Measurements from ENCODE around the gene ABHD16A.

ABHD16A gene

DNA sequence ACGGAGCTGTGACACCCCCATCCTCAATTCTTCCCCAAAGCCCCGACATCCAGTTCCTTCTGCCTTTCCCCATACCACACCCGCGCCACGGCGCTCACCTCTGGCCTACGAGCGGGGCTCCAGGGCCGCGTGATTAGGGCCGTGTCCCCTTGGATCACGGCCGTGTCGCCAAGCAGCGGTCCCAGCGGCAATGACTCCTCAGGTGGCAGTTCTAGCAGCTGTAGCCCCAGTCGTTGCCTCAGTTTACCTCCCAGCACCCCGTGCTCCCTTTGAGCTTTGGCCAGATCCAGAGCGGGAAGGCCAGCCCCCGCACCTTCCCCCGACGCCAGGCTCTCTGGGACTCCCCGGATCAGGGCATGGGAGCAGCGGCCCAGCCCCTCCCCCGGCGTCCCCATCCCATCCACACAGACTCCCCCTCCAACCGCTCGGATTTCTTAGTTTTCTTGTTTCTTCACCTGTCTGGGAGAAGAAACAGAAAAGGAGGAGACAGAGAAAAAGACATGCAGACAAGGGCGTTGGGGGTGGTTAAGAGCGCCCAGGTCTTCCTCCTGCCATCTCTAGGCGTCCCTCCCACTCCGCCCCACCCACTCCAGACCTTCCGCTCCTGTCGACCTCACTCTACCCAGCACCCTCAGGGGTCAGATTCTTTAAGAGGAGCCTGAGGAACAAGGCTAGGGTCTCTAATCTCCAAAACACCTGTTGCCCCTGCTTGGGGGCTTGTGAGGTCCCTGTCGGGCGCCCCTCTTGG, 25.8 kb upstream of the ABHD16A start, which contains the start of gene DDAH2:
Gene DDAH2, minus strand, starts transcription at position 533 of the 748 bp plus-strand sequence. Its CDS starts 138 bp downstream, at position 395.
- no peaks in the 10 kb centered on the region for H3K27me3 ChIP-seq (ENCODE audit: insufficient read depth, low read length, poor library complexity)

DNA sequence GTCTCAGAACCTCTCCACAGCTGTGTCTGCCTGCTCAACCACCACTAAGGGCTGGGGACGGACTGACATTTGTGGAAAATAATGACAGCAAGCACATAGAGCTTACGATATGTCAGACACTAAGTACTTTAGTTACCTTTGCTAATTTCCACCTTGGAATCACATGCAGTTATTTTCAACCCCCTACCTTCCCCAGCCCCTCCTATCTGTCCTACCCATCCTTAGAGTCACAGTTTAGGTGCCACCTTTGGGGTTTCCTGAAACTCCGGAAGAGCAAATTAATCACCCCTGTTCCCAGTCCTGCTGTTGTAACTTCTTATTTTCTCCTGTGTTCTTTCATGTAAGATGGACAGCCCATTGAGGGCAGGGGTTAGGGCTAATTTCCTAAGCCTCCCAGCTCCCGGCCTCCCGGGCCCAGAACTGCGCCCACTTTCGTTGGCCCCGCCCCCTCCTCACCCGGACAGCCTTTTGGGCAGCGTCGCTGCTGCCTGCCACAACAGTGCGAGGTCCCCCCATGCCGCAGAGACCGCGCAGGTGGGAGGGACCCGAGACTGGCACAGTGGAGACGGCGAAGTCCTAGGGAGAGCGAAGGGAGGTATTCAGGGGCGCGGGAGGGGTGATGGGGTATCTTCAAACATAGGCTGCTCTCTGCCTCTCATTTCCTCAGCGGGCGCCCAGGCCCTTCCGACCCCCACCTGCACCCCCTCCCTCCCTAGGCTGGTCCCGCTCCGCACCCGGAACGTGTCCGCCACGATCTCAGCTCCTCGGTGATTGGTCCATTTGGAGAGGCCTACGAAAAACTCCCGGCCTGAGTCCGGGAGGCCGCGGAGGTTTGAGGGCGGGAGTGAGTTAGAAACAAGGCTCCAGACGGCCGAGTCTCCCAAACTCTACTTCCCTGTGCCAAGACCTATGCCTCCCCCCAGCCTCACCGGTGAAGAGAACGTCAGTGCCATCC, 24.9 kb upstream of the ABHD16A start:
- H3K56ac ChIP-seq (ENCODE audit: low read length): peak overlapping the region; percentile 66
- no peak overlapping the region for H3K4ac ChIP-seq (ENCODE audit: low read depth, low read length)
- H3K79me1 ChIP-seq (ENCODE audit: low read length): peaks cover 10% of the 10 kb centered on the region
- H3K4me2 ChIP-seq (ENCODE audit: low read length): no peak overlapping the region
- no peak overlapping the region for H2BK15ac ChIP-seq (replicated peaks; ENCODE audit: low read depth)
- H2BK5ac ChIP-seq (ENCODE audit: low read length): no peak overlapping the region
- no peak overlapping the region for H2BK120ac ChIP-seq (ENCODE audit: low read depth, low read length)
- no peak overlapping the region for H2AK5ac ChIP-seq (ENCODE audit: low read length)
- no peaks in the 10 kb centered on the region for H3K27me3 ChIP-seq (ENCODE audit: insufficient read depth, low read length, poor library complexity)
- H3K9ac ChIP-seq (ENCODE audit: low read length): peak overlapping the region; percentile 96
- H4K5ac ChIP-seq (ENCODE audit: low read length): no peak overlapping the region
- H3K23ac ChIP-seq (ENCODE audit: low read length): no peak overlapping the region
- H3K27ac ChIP-seq (ENCODE audit: low read depth, low read length): no peak overlapping the region
- H3K79me2 ChIP-seq (ENCODE audit: control insufficient read depth, insufficient read depth, low read length): peaks cover 4% of the 10 kb centered on the region
- H3K4me3 ChIP-seq (ENCODE audit: low read length): no peak overlapping the region
- peaks cover 3% of the 10 kb centered on the region for H3K4me1 ChIP-seq (ENCODE audit: control insufficient read depth, low read depth, low read length)
- no peak for DNase-seq
- H3K36me3 ChIP-seq (ENCODE audit: control insufficient read depth, insufficient read depth, low read length): peaks cover 11% of the 10 kb centered on the region
- H3K18ac ChIP-seq (ENCODE audit: low read length): no peak overlapping the region
- WGBS (ENCODE audit: extremely low coverage, insufficient coverage, low lambda C conversion rate): no CpG with 5 or more reads among the region's 41 CpGs
- H4K8ac ChIP-seq (ENCODE audit: low read depth, low read length): no peak overlapping the region

More for the DNA sequence above, 25.8 kb upstream of the ABHD16A start, which contains the start of gene DDAH2:
- DNase-seq: no peak
- peak within 1 kb of the TSS; percentile 96 for H3K9ac ChIP-seq (ENCODE audit: low read length)
- peak within 1 kb of the TSS; percentile 86 for H3K27ac ChIP-seq (ENCODE audit: low read depth, low read length)
- H2BK5ac ChIP-seq (ENCODE audit: low read length): peak within 1 kb of the TSS; percentile 86
- H2AK5ac ChIP-seq (ENCODE audit: low read length): peak within 1 kb of the TSS; percentile 52
- H4K8ac ChIP-seq (ENCODE audit: low read depth, low read length): no peak within 1 kb of the TSS
- H3K4me2 ChIP-seq (ENCODE audit: low read length): peak within 1 kb of the TSS; percentile 74
- no CpG with 5 or more reads among the region's 36 CpGs for WGBS (ENCODE audit: extremely low coverage, insufficient coverage, low lambda C conversion rate)
- no peak within 1 kb of the TSS for H2BK15ac ChIP-seq (replicated peaks; ENCODE audit: low read depth)
- H3K79me1 ChIP-seq (ENCODE audit: low read length): peaks cover 17% of the 10 kb centered on the region
- peak within 1 kb of the TSS; percentile 34 for H3K23ac ChIP-seq (ENCODE audit: low read length)
- no peak within 1 kb of the TSS for H4K5ac ChIP-seq (ENCODE audit: low read length)
- peak within 1 kb of the TSS; percentile 3 for H2BK120ac ChIP-seq (ENCODE audit: low read depth, low read length)
- peaks cover 19% of the 10 kb centered on the region for H3K36me3 ChIP-seq (ENCODE audit: control insufficient read depth, insufficient read depth, low read length)
- peak within 1 kb of the TSS; percentile 97 for H3K56ac ChIP-seq (ENCODE audit: low read length)
- H3K4me1 ChIP-seq (ENCODE audit: control insufficient read depth, low read depth, low read length): peaks cover 5% of the 10 kb centered on the region
- peak within 1 kb of the TSS; percentile 69 for H3K18ac ChIP-seq (ENCODE audit: low read length)
- H3K79me2 ChIP-seq (ENCODE audit: control insufficient read depth, insufficient read depth, low read length): peaks cover 9% of the 10 kb centered on the region
- peak within 1 kb of the TSS; percentile 90 for H3K4me3 ChIP-seq (ENCODE audit: low read length)
- H3K4ac ChIP-seq (ENCODE audit: low read depth, low read length): peak within 1 kb of the TSS; percentile 70

DNA sequence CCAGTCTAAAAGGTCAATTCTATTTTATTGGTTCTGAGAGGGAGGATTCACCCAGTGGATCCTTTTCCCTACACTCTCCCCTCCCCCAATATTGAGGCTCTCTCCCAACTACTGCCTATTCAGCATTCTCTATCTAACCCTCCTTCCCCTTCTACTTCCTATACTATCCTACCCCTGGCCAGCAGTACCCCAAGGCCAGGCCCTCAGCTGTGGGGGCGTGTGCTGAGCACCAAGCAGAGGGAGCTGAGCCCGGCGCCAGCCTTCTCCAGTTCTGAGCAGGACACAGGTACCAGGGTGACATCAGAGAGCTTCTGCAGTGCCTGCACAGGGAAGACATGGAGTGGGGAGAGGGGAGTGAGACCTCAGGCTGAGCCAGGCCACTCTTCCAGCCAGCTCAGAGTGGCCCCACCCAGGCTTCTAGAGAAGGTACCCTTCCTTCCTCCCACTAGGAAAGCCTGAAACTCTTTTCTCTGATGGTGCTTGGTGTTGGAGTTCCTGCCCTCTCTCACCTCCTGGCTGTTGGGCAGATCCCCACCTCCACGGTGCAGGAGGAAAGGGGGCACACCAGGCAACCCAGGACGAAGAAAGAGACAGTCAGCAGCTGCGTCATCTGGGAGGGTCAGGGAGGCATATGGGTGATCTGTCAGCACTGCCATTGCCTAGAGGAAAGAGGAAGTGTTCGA, 24.1 kb upstream of the ABHD16A start:
- no peak overlapping the region for H2AK5ac ChIP-seq (ENCODE audit: low read length)
- no peak overlapping the region for H4K5ac ChIP-seq (ENCODE audit: low read length)
- H3K79me2 ChIP-seq (ENCODE audit: control insufficient read depth, insufficient read depth, low read length): peaks cover 4% of the 10 kb centered on the region
- H3K79me1 ChIP-seq (ENCODE audit: low read length): peaks cover 10% of the 10 kb centered on the region
- H3K4me2 ChIP-seq (ENCODE audit: low read length): no peak overlapping the region
- H3K4me3 ChIP-seq (ENCODE audit: low read length): no peak overlapping the region
- no peak overlapping the region for H3K27ac ChIP-seq (ENCODE audit: low read depth, low read length)
- no peak overlapping the region for H2BK5ac ChIP-seq (ENCODE audit: low read length)
- no peak overlapping the region for H2BK120ac ChIP-seq (ENCODE audit: low read depth, low read length)
- no peak overlapping the region for H3K18ac ChIP-seq (ENCODE audit: low read length)
- H3K9ac ChIP-seq (ENCODE audit: low read length): no peak overlapping the region
- H2BK15ac ChIP-seq (replicated peaks; ENCODE audit: low read depth): no peak overlapping the region
- H3K36me3 ChIP-seq (ENCODE audit: control insufficient read depth, insufficient read depth, low read length): peaks cover 10% of the 10 kb centered on the region
- no peak for DNase-seq
- no CpG with 5 or more reads among the region's 7 CpGs for WGBS (ENCODE audit: extremely low coverage, insufficient coverage, low lambda C conversion rate)
- no peak overlapping the region for H3K56ac ChIP-seq (ENCODE audit: low read length)
- no peak overlapping the region for H4K8ac ChIP-seq (ENCODE audit: low read depth, low read length)
- H3K4me1 ChIP-seq (ENCODE audit: control insufficient read depth, low read depth, low read length): peaks cover 3% of the 10 kb centered on the region
- H3K23ac ChIP-seq (ENCODE audit: low read length): no peak overlapping the region
- H3K27me3 ChIP-seq (ENCODE audit: insufficient read depth, low read length, poor library complexity): no peaks in the 10 kb centered on the region
- H3K4ac ChIP-seq (ENCODE audit: low read depth, low read length): no peak overlapping the region

DNA sequence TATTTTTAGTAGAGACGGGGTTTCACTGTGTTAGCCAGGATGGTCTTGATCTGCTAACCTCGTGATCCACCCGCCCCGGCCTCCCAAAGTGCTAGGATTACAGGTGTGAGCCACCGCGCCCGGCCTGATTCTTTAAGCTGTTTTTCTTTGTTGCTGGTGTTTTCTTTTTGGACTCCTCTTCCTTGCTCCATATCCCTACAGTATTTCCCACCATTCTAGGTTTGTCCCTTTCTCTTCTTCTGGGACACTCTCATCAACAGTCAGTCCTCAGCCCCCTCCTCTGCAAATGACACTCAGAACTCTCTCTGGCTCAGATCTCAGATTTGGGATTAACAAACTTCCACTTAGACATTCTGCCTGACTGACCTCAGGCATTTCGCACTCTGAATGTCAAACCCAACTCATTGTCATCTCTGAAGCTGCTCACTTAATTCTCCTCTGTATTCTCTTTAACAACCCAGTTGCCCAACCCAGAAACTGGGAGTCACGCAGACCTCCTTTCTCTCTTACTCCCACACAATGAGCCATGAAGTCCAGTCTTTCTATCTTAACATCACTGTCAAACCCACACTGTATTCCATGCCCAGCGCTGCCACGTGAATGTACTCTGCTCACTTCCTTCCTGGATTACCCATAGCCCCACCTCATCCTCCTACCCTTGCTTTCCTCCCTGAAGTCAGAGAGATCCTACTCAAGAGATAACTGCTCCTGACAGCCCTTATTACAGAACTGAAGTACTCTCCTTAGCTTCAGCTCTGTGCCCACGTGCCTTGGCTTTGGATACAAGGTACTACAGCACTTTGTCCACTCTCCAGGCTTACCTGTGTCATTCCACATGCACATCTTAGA, 22.6 kb upstream of the ABHD16A start:
- WGBS (ENCODE audit: extremely low coverage, insufficient coverage, low lambda C conversion rate): no CpG with 5 or more reads among the region's 12 CpGs
- Histone ChIP-seq H4K5ac (ENCODE audit: low read length) (no peak overlapping the region), H3K18ac (ENCODE audit: low read length) (no peak overlapping the region), H2BK120ac (ENCODE audit: low read depth, low read length) (no peak overlapping the region), H4K8ac (ENCODE audit: low read depth, low read length) (no peak overlapping the region), H3K4me2 (ENCODE audit: low read length) (no peak overlapping the region), H3K4me1 (ENCODE audit: control insufficient read depth, low read depth, low read length) (peaks cover 3% of the 10 kb centered on the region), H3K36me3 (ENCODE audit: control insufficient read depth, insufficient read depth, low read length) (peaks cover 4% of the 10 kb centered on the region), H3K56ac (ENCODE audit: low read length) (no peak overlapping the region), H3K27me3 (ENCODE audit: insufficient read depth, low read length, poor library complexity) (no peaks in the 10 kb centered on the region), H3K27ac (ENCODE audit: low read depth, low read length) (no peak overlapping the region), H2BK15ac (replicated peaks; ENCODE audit: low read depth) (no peak overlapping the region), H3K79me1 (ENCODE audit: low read length) (peaks cover 10% of the 10 kb centered on the region), H3K23ac (ENCODE audit: low read length) (no peak overlapping the region), H3K79me2 (ENCODE audit: control insufficient read depth, insufficient read depth, low read length) (peaks cover 4% of the 10 kb centered on the region), H2BK5ac (ENCODE audit: low read length) (no peak overlapping the region), H3K9ac (ENCODE audit: low read length) (no peak overlapping the region), H2AK5ac (ENCODE audit: low read length) (no peak overlapping the region), H3K4me3 (ENCODE audit: low read length) (no peak overlapping the region), H3K4ac (ENCODE audit: low read depth, low read length) (no peak overlapping the region)
- DNase-seq: no peak
